AG08395 (cell line): ENCODE measurements around the gene TXK.
A peak's percentile ranks its signal among the peaks of the same experiment; 100 is the strongest.

Experiments used
- DNase-seq: peaks from one replicate; pipeline ENCODE4 v3.0.0; 2012; ENCODE audit warnings: mixed read lengths, low spot score

Gene TXK

DNA sequence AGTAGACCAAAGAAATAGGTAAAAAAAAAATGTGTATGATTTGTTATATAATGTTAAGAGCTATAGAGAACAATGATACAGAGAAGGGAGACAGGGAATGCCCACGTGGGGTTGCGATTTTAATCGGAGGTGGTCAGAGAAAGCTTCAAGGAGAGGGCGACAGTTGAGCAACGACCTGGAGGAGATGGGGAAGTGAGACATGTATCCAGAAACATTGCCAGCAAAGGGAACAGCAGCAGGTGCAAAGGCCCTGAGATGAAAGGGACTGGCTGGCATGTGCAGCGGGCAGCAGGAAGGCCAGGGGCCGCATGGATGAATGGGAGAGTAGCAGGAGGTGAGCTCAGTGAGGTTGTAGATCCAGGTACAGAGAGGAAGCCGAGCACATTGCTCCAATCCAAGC lies 84.6 kb downstream of the TXK start:
- no peak for DNase-seq

DNA sequence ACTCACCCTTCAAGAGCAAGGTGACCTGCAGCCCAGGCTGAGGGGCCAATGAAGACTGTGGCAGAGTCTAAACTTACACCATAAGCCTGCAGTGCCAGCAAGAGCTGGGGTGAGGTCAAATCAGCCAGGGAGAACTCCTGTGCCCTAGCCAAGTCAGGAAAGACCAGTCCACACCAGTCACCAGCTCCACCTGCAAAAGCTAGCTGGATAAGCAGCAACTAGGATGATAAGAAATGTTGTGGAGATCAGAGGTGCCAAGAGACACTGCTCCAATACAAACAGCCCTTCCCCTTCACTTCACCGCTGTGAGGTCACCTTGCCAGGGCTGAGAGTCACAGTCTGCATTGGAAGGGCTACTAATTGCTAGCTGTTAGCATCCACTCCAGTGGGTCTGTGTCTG lies 86.2 kb downstream of the TXK start:
- no peak for DNase-seq

- DNase-seq: no peak
Measured at GRCh38 chr4:48047421-48047844, 86.6 kb downstream of the TXK start.

DNA sequence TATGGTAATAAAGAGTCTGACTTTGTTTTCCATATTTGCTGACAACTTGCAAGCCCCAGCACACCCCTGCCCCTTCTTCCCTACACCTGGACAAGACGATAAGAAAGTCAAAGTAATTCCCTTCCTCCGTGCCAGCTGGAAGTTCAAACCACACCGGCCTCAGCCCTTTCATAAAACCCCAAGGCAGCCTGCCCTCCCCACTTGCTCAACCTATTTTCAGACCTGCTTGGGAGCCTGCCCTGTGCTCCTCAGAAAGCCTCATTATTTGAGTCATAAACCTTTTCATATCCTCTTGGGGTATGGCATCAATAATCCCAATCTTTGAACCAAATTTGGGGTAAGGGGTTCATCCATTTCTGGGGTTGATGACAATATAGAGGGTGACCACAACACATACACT lies 88.0 kb downstream of the TXK start:
- no peak for DNase-seq

DNA sequence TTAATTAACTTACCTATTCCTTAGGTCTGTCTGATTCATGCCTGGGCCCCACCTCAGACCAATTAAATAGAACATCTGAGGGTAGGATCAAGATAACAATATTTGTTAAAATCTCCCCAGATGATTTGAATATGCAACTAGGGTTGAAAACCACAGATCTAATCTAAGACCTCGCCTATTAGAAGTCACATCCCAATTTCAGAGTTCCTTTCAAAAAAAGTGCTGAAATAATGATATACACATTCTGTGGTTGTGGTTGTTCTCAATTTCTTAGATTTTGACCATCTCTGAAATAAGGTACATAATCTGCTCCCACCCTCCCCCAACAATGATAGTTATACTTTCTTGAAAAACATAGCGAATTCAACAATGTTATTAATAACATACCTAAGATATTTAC lies 89.8 kb downstream of the TXK start:
- no peak for DNase-seq

DNA sequence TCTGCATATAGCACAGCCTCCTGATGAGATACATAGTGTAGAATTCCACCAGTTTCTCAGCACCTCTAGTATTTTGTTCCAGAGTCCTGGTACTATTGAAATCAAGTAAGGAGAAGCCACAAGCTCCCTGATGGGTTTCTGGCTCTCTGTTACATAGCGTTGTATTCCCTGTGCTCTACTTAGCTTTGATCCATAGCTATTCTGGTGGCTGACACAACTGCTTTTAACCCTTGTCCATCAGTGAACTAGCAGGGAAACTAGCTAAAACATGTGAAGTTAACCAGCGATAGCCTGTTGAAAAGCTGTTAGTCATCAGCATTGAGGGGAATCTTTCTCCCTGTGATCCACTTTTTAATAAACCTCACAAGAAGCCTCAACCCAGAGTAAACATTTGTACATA lies 90.5 kb downstream of the TXK start:
- no peak for DNase-seq

GRCh38 chr4:48042979-48043461 lies 91.0 kb downstream of the TXK start:
- DNase-seq: no peak

DNA sequence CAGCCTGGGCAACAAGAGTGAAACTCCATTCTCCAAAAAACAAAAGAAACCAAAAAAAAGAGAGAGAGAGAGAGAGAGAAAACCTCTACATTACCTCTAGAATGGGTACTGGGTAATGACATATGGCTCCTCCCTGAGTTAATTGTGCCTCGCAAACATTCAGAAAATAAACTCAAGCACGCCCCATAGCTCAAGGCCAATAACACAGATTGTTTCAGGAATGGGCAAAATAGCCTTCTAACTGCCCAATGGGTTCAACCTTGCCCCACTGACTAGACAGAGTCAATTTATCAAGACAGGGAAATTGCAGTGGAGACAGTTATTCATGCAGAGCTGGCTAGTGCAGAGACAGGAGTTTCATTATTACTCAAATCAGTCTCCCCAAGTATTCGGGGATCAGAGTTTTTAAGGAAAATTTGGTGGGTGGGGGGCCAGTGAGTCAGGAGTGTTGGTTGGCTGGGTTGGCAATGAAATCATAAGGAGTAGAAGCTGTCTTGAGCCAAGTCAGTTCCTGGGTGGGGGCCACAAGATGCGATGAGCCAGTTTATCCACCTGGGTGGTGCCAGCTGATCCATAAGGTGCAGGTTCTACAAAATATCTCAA lies 92.4 kb downstream of the TXK start:
- DNase-seq: no peak

DNA sequence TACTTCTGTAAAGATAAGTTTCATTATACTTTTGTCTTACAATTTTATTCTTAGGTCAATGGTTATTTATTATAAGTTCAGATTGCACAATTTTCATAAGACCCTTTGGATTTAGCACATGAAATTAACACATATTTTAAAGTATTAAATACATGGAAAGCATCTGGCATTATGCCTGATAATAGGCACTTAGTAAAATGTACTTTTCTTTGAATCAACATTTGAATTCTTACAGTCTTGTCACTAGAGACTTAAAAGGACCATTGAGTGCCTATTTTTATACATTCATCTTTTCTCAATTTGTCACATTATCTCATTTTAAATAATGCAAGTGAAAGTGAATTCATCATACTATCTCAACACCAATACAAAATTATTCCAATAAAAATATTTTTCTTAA lies 94.5 kb downstream of the TXK start:
- no peak for DNase-seq

DNA sequence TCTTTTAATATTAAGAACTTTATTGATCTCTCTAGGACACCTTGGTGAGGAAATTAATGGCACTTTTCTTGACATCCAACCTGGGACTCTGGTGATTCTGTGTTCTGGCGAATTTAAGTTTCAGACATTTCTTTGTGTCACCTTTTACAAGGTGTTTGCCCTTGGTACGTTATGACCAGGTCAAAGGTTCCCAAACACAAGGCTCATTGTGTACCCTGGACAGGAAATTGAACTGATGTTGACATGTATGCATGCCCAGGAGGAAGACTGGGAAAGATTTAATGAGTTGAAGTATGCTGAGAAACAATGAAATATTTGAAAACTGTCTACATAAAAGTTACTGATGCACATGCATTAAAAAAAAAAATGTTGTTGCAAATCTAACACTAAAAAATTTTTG lies 95.4 kb downstream of the TXK start:
- no peak for DNase-seq

DNA sequence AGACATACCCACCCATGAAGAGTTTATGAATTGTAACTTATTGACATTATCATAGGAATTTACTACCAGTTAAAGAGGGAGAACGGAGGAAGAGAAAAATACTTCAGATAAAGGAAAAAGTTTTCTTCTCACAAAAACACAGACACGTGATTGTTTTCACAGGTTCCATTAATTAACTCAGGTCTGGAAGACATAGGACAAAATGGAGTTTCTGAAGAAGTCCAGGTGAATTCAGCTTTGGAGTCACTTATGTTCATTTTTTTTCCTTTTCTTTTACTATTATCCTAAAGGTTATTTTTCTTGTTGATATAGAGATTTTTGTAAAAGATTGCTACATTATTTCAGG lies 97.0 kb downstream of the TXK start:
- no peak for DNase-seq

GRCh38 chr4:48035952-48036351 lies 98.1 kb downstream of the TXK start:
- DNase-seq: no peak

GRCh38 chr4:48033825-48034413 lies 100.1 kb downstream of the TXK start:
- peak; percentile 15 for DNase-seq

DNA sequence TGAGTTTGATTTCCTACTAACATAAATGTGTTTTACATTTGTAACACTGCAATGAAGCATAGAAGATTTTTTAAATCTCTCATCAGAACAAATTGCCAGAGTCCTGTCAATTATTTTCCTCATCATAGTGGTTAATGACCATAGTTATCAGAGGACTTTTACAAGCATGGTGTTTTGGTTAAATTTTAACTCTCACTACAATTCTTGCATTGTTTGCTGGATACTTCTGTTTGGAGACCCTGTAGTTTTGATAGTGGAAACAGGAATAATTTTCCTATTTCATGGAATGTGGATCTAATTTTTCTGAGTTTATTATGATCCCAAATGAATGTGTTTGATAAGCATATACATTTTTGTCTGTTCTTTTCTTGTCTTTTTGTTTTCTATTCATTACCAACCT lies 100.6 kb downstream of the TXK start:
- no peak for DNase-seq

DNA sequence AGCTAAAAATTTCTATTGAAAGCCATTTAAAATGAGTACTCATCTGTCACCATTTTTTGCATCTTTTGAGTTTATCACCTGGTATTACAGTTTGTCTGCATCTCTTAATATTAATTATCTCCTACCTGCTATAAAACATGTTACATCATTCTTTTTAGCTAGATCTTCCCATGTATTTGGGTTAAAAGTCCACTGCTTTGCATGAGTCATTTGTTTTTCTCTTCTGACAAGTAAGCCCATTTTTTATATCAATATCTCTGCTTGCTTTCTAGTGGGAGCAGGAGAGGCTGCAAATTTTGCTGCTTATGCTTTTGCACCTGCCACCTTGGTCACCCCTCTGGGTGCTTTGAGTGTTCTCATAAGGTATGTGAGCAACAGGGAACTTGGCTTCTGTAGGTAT lies 101.3 kb downstream of the TXK start:
- DNase-seq: no peak

GRCh38 chr4:48031802-48032525 lies 102.1 kb downstream of the TXK start:
- no peak for DNase-seq

DNA sequence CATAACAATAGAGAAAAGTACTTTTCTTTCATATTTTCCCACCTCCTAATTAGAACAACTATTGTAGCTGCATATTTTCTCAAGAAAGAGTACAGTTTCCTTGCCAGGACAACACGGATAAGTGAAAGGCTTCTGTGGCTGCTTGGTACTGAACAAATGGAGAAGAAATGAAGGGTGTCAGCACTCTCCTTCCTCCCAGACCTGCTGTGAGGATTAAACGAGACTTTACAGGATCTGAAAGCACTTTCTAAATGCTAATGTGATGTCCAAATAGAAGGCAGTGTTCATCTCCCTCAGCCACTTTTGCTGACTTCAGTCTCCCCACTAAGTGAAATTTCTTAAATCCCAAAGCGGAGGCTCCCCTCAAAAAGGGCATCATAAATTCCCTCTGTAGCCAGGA lies 103.6 kb downstream of the TXK start:
- no peak for DNase-seq

DNA sequence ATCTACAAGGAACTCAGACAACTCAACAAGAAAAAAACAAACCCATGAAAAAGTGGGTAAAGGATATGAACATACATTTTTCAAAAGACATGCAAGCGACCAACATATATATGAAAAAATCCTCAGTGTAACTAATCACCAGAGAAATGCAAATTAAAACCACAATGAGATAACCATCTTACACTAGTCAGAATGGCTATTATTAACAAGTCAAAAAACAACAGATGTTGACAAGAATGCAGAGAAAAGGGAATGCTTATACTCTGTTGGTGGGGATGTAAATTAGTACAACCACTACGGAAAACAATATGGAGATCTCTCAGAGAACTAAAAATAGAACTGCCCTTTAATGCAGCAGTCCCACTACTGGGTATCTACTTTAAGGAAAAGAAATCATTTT lies 105.4 kb downstream of the TXK start:
- DNase-seq: no peak

- DNase-seq: no peak
Measured at GRCh38 chr4:48027653-48028052, 106.4 kb downstream of the TXK start.

DNA sequence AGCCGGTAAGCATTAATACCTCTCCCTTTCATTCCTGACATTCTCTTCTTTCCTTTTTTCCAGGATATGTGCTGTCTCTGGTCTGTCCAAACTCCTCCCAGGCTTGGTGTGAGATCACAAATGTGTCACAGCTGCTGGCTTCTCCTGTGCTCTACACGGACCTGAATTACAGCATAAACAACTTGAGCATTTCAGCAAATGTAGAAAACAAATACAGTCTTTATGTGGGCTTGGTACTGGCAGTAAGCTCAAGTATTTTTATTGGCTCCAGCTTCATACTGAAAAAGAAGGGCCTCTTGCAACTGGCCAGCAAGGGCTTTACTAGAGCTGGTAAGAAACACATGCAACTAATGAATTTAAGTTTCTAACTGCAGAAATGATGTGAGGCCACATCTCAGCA lies 109.0 kb downstream of the TXK start:
- no peak for DNase-seq

GRCh38 chr4:48024522-48024921 lies 109.5 kb downstream of the TXK start:
- DNase-seq: no peak

DNA sequence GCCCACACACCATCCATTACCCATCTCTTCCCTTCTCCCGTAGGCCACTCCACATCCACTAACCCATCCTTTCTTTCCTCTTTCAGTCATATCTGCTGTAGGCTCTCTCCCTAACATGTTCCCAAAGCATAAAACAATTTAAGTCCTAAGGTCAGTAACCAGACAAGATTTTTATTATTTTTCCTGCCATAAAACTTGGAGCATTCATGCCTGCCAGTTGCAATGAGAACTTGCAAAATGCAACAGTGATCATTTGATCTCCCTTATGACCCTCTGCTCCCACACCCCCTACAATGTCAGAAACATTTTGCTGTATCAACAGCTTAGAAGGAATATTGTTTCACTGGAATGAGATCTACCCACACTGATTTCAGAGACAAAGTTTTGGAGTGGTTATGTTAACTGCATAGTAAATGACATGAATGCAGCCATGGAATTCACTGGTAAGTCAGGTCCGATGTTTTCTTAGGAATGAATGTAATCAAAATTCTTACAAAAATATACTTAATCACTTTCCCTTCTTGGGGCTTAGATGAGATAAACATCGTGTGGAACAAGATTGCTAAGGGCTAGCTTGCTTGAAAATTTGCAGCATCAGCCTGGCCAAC lies 111.8 kb downstream of the TXK start:
- no peak for DNase-seq

- no peak for DNase-seq
Measured at GRCh38 chr4:48021100-48021499, 113.0 kb downstream of the TXK start.
